ENCODE results near the gene RIC8B. TPM values are rescaled to one million over a fixed set of nuclear protein-coding genes. Genes with fewer than 3 reads are reported as not detected.

The RIC8B gene
- total RNA-seq, 1 donor from 2014 or later, result 17.0 TPM

GRCh38 chr12:106841510-106842302 is 67.2 kb downstream of the RIC8B start:
- no peaks in the 10 kb centered on the region for H3K9me3 Mint-ChIP-seq (ENCODE audit: unreplicated experiment)
- no peak for DNase-seq (ENCODE audit: extremely low spot score, unreplicated experiment)

GRCh38 chr12:106845902-106846301 is 71.4 kb downstream of the RIC8B start:
- no peaks in the 10 kb centered on the region for H3K27me3 Mint-ChIP-seq (ENCODE audit: unreplicated experiment)
- peaks cover 8% of the 10 kb centered on the region for H3K36me3 Mint-ChIP-seq (ENCODE audit: unreplicated experiment)
- no peak for DNase-seq (ENCODE audit: extremely low spot score, unreplicated experiment)
- H3K4me3 Mint-ChIP-seq (ENCODE audit: unreplicated experiment), result no peak overlapping the region
- H3K4me1 Mint-ChIP-seq (ENCODE audit: unreplicated experiment), result peaks cover 10% of the 10 kb centered on the region
- no peak overlapping the region for H3K27ac Mint-ChIP-seq (ENCODE audit: unreplicated experiment)
- TF ChIP-seq CTCF (IDR thresholded peaks at IDR 0.05), result no peak
- H3K9me3 Mint-ChIP-seq (ENCODE audit: unreplicated experiment), result no peaks in the 10 kb centered on the region

More at GRCh38 chr12:106841510-106842302, 67.2 kb downstream of the RIC8B start:
- peaks cover 29% of the 10 kb centered on the region for H3K4me1 Mint-ChIP-seq (ENCODE audit: unreplicated experiment)
- H3K27me3 Mint-ChIP-seq (ENCODE audit: unreplicated experiment), result no peaks in the 10 kb centered on the region
- H3K27ac Mint-ChIP-seq (ENCODE audit: unreplicated experiment), result peak overlapping the region; percentile 78
- TF ChIP-seq CTCF (IDR thresholded peaks at IDR 0.05), result peak; percentile 80
- no peak overlapping the region for H3K4me3 Mint-ChIP-seq (ENCODE audit: unreplicated experiment)
- H3K36me3 Mint-ChIP-seq (ENCODE audit: unreplicated experiment), result peaks cover 1% of the 10 kb centered on the region

GRCh38 chr12:106847861-106848260 is 73.4 kb downstream of the RIC8B start:
- no peak overlapping the region for H3K4me3 Mint-ChIP-seq (ENCODE audit: unreplicated experiment)

GRCh38 chr12:106851306-106851705 is 76.8 kb downstream of the RIC8B start:
- H3K4me1 Mint-ChIP-seq (ENCODE audit: unreplicated experiment), result no peaks in the 10 kb centered on the region
- no peaks in the 10 kb centered on the region for H3K9me3 Mint-ChIP-seq (ENCODE audit: unreplicated experiment)
- TF ChIP-seq CTCF (IDR thresholded peaks at IDR 0.05), result no peak
- peaks cover 14% of the 10 kb centered on the region for H3K36me3 Mint-ChIP-seq (ENCODE audit: unreplicated experiment)
- DNase-seq (ENCODE audit: extremely low spot score, unreplicated experiment), result no peak
- H3K27ac Mint-ChIP-seq (ENCODE audit: unreplicated experiment), result no peak overlapping the region
- H3K4me3 Mint-ChIP-seq (ENCODE audit: unreplicated experiment), result no peak overlapping the region
- no peaks in the 10 kb centered on the region for H3K27me3 Mint-ChIP-seq (ENCODE audit: unreplicated experiment)

More at GRCh38 chr12:106847861-106848260, 73.4 kb downstream of the RIC8B start:
- TF ChIP-seq CTCF (IDR thresholded peaks at IDR 0.05), result no peak
- DNase-seq (ENCODE audit: extremely low spot score, unreplicated experiment), result no peak
- Mint-ChIP-seq H3K4me1 (ENCODE audit: unreplicated experiment) (no peaks in the 10 kb centered on the region), H3K27me3 (ENCODE audit: unreplicated experiment) (no peaks in the 10 kb centered on the region), H3K27ac (ENCODE audit: unreplicated experiment) (no peak overlapping the region), H3K36me3 (ENCODE audit: unreplicated experiment) (peaks cover 12% of the 10 kb centered on the region), H3K9me3 (ENCODE audit: unreplicated experiment) (no peaks in the 10 kb centered on the region)

GRCh38 chr12:106854723-106855122 is 80.2 kb downstream of the RIC8B start:
- H3K27ac Mint-ChIP-seq (ENCODE audit: unreplicated experiment), result no peak overlapping the region
- H3K36me3 Mint-ChIP-seq (ENCODE audit: unreplicated experiment), result peaks cover 13% of the 10 kb centered on the region
- H3K9me3 Mint-ChIP-seq (ENCODE audit: unreplicated experiment), result no peaks in the 10 kb centered on the region
- no peak for DNase-seq (ENCODE audit: extremely low spot score, unreplicated experiment)
- H3K4me3 Mint-ChIP-seq (ENCODE audit: unreplicated experiment), result no peak overlapping the region
- H3K4me1 Mint-ChIP-seq (ENCODE audit: unreplicated experiment), result no peaks in the 10 kb centered on the region
- TF ChIP-seq CTCF (IDR thresholded peaks at IDR 0.05), result no peak
- no peaks in the 10 kb centered on the region for H3K27me3 Mint-ChIP-seq (ENCODE audit: unreplicated experiment)
